Measurements from ENCODE around the gene COX4I1. TPM values are rescaled to one million over a fixed set of nuclear protein-coding genes. Genes with fewer than 3 reads are reported as not detected.

The COX4I1 gene
- total RNA-seq, 1 experiment from 2014 or later = 554 TPM

GRCh38 chr16:85755929-85756768 lies 43.3 kb upstream of the COX4I1 start:
- ChIA-PET POLR2A (ENCODE audit: low non-redundant PET) (no interaction called here), CTCF (no interaction called here)
- H3K27ac ChIP-seq (ENCODE audit: low read depth, low read length, poor library complexity, severe bottlenecking) = no peak overlapping the region
- no peak for DNase-seq (ENCODE audit: low spot score)
- intact Hi-C loops (cut with micrococcal nuclease; ENCODE audit: unreplicated experiment) = no loop called here
- H3K9me3 ChIP-seq (ENCODE audit: low read depth, low read length, poor library complexity, severe bottlenecking) = no peaks in the 10 kb centered on the region
- H3K27me3 ChIP-seq (replicated peaks; ENCODE audit: insufficient read depth, low read depth, low read length, poor library complexity) = no peaks in the 10 kb centered on the region
- no peak overlapping the region for H3K4me3 ChIP-seq (ENCODE audit: low read depth, low read length, poor library complexity, severe bottlenecking)
- no TSS peak for BruUV-seq (replicated peaks)
- no peak for TF ChIP-seq EZH2 (IDR thresholded peaks at IDR 0.05; ENCODE audit: borderline replicate concordance, low read depth, low read length, poor library complexity, severe bottlenecking)
- TF ChIP-seq, protein P1, sequence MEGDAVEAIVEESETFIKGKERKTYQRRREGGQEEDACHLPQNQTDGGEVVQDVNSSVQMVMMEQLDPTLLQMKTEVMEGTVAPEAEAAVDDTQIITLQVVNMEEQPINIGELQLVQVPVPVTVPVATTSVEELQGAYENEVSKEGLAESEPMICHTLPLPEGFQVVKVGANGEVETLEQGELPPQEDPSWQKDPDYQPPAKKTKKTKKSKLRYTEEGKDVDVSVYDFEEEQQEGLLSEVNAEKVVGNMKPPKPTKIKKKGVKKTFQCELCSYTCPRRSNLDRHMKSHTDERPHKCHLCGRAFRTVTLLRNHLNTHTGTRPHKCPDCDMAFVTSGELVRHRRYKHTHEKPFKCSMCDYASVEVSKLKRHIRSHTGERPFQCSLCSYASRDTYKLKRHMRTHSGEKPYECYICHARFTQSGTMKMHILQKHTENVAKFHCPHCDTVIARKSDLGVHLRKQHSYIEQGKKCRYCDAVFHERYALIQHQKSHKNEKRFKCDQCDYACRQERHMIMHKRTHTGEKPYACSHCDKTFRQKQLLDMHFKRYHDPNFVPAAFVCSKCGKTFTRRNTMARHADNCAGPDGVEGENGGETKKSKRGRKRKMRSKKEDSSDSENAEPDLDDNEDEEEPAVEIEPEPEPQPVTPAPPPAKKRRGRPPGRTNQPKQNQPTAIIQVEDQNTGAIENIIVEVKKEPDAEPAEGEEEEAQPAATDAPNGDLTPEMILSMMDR (conservative IDR thresholded peaks at IDR 0.05; ENCODE audit: low read depth, low read length) = no peak
- no peaks in the 10 kb centered on the region for H3K36me3 ChIP-seq (ENCODE audit: insufficient read depth, low read length, poor library complexity, severe bottlenecking)
- H3K4me1 ChIP-seq (ENCODE audit: insufficient read depth, low read length, poor library complexity, severe bottlenecking) = peaks cover 46% of the 10 kb centered on the region

- peaks cover 43% of the 10 kb centered on the region for H3K4me1 ChIP-seq (ENCODE audit: insufficient read depth, low read length, poor library complexity, severe bottlenecking)
- CTCF ChIA-PET = no interaction called here
- POLR2A ChIA-PET (ENCODE audit: low non-redundant PET) = no interaction called here
- no peaks in the 10 kb centered on the region for H3K9me3 ChIP-seq (ENCODE audit: low read depth, low read length, poor library complexity, severe bottlenecking)
- no TSS peak for BruUV-seq (replicated peaks)
- H3K27ac ChIP-seq (ENCODE audit: low read depth, low read length, poor library complexity, severe bottlenecking) = no peak overlapping the region
- intact Hi-C loops (cut with micrococcal nuclease; ENCODE audit: unreplicated experiment) = no loop called here
- no peaks in the 10 kb centered on the region for H3K36me3 ChIP-seq (ENCODE audit: insufficient read depth, low read length, poor library complexity, severe bottlenecking)
- H3K4me3 ChIP-seq (ENCODE audit: low read depth, low read length, poor library complexity, severe bottlenecking) = no peak overlapping the region
- H3K27me3 ChIP-seq (replicated peaks; ENCODE audit: insufficient read depth, low read depth, low read length, poor library complexity) = no peaks in the 10 kb centered on the region
- DNase-seq (ENCODE audit: low spot score) = no peak
- TF ChIP-seq, protein P1 (conservative IDR thresholded peaks at IDR 0.05; ENCODE audit: low read depth, low read length) = no peak
- no peak for TF ChIP-seq EZH2 (IDR thresholded peaks at IDR 0.05; ENCODE audit: borderline replicate concordance, low read depth, low read length, poor library complexity, severe bottlenecking)
Measured at GRCh38 chr16:85757341-85757822, 42.1 kb upstream of the COX4I1 start.

GRCh38 chr16:85759136-85759535 lies 40.4 kb upstream of the COX4I1 start:
- no peak overlapping the region for H3K4me3 ChIP-seq (ENCODE audit: low read depth, low read length, poor library complexity, severe bottlenecking)
- TF ChIP-seq, protein P1 (conservative IDR thresholded peaks at IDR 0.05; ENCODE audit: low read depth, low read length) = no peak
- no peak for TF ChIP-seq EZH2 (IDR thresholded peaks at IDR 0.05; ENCODE audit: borderline replicate concordance, low read depth, low read length, poor library complexity, severe bottlenecking)
- ChIA-PET CTCF (no interaction called here), POLR2A (ENCODE audit: low non-redundant PET) (no interaction called here)
- no peaks in the 10 kb centered on the region for H3K9me3 ChIP-seq (ENCODE audit: low read depth, low read length, poor library complexity, severe bottlenecking)
- intact Hi-C loops (cut with micrococcal nuclease; ENCODE audit: unreplicated experiment) = no loop called here
- H3K36me3 ChIP-seq (ENCODE audit: insufficient read depth, low read length, poor library complexity, severe bottlenecking) = no peaks in the 10 kb centered on the region
- DNase-seq (ENCODE audit: low spot score) = no peak
- no peak overlapping the region for H3K27ac ChIP-seq (ENCODE audit: low read depth, low read length, poor library complexity, severe bottlenecking)
- no TSS peak for BruUV-seq (replicated peaks)
- no peaks in the 10 kb centered on the region for H3K27me3 ChIP-seq (replicated peaks; ENCODE audit: insufficient read depth, low read depth, low read length, poor library complexity)
- H3K4me1 ChIP-seq (ENCODE audit: insufficient read depth, low read length, poor library complexity, severe bottlenecking) = peaks cover 25% of the 10 kb centered on the region

Data from A673 (cell line).